C4-2B (cell line): ENCODE data around the gene SLC35F3.

Experiments used
- CTCF ChIP-seq: fragments of 450-650 bp; conservative IDR thresholded peaks from 2 replicates; pipeline ENCODE4 v1.5.1; 2017; ENCODE audit warnings: mild to moderate bottlenecking
- ZFX ChIP-seq: fragments of 450-650 bp; IDR thresholded peaks from 2 replicates; pipeline ENCODE4 v1.6.1; 2017

GRCh38 chr1:233901495-233901894, 3.0 kb upstream of the SLC35F3 start:
- no peak for TF ChIP-seq CTCF
- TF ChIP-seq ZFX, result no peak
